Dermis microvascular lymphatic vessel endothelial cell (primary cell): ENCODE results near the gene DHX35. TPM values are rescaled to one million over a fixed set of nuclear protein-coding genes. Genes with fewer than 3 reads are reported as not detected.
"Not testable (repeated sequence)": the region's sequence is repeated elsewhere in the genome, so short reads cannot be mapped to it uniquely, and the experiment has no call there.

ENCODE experiments used
- DNase-seq, 2 donors: peaks; one replicate each; pipeline versions ENCODE4 v3.0.0 to v3.0.0-alpha.2; 2010; ENCODE audit warnings: low read depth in 2 of 2
- total RNA-seq: library from RNA; depleted of rRNA; stranded (reverse); fragments of >200 nt; gene quantifications from 2 replicates; pipeline ENCODE4 v1.2.1, GENCODE V29; 2014

Gene DHX35
- total RNA-seq, 1 donor from 2014 or later, result 7.4 TPM

DNA sequence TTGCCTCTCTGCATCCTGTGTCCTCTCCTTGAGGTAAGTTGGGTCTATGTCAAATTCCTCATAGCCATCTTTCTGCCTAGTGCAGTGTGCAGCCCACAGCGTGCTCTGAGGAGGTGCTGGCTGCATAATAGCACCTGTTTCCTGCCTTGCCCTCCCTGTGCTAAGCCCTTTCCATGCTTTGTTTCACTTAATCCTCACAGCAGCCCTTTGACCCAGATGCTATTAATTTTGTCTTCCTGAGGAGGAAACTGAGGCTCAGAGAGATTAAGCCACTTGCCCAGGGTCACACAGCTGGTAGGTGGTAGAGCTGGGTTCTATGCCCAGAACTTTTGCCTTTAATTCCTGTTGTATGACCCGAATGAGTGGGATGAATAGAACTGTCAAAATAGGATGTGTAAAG lies 22.5 kb upstream of the DHX35 start:
- DNase-seq, result peak; percentile 68 to 72

- DNase-seq, result no peak
Observed at GRCh38 chr20:38940644-38941043, 21.5 kb upstream of the DHX35 start.

GRCh38 chr20:38941726-38942389 lies 20.3 kb upstream of the DHX35 start:
- DNase-seq, result no peak

DNA sequence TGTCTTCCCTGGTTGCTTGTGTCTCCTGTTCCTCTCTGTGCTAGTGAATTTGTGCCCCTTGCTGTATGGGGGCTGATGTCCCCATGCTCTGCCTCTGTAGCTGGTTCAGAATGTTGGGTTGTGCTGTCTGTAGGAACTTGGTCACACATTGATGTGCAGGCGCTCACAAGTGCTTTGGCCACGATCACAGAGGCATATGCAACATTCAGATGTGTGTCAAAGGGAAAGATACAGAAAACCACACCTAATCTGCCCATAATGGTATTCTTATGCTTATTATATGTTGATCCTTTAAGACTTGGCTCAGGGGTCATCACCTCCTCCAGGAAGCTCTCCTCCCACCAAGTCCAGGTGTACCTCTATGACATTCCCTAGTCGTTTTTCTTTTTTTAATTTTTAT lies 17.1 kb upstream of the DHX35 start:
- no peak for DNase-seq

DNA sequence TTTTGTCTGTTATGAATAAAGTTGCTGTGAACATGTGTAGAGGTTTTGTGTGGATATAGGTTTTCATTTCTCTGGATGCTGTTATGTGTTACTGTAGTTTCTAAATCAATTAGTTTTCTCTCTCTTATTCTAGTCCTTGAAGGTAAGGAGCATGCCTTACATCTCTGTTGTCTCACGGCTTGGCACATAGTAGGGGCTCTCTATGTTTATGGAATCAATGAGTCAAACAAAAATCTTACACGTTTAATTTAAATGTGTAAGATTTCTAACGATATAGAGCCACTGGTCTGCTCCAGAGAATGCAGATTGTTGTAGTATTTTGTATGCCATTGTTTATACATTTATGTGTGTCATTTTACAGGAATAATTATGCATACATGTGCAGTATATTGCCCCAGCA lies 15.3 kb upstream of the DHX35 start:
- DNase-seq, result no peak

DNA sequence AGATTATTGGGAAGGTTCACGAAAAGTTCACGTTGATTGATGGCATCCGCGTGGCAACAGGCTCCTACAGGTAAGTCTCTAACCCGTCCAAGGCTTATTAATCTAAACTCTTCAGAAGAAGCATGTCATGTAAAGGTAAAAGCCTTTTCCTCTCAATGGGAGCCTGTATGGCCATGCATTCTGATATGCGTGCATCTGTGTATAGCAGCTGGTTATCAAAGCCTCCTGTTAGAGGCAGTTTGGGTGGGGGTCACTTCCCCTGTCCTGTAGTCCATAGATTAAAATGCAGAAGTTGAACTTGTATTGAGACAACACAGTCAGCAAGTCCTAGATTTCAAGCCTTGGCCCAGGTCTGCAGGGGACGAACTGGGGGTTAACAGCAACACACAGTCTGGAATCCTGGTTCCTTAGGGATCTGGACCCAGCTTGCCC lies 14.2 kb upstream of the DHX35 start:
- no peak for DNase-seq

- DNase-seq, result no peak
Observed at GRCh38 chr20:38950254-38950653, 11.9 kb upstream of the DHX35 start.

DNA sequence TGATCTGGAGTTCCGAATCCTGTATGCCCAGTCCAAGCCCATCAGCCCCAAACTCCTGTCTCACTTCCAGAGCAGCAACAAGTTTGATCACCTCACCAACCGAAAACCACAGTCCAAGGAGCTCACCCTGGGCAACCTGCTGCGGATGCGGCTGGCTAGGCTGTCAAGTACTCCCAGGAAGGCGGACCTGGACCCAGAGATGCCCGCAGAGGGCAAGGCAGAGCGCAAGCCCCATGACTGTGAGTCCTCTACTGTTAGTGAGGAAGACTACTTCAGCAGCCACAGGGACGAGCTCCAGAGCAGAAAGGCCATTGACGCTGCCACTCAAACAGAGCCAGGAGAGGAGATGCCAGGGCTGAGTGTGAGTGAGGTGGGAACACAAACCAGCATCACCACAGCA lies 10.5 kb upstream of the DHX35 start:
- no peak for DNase-seq

DNA sequence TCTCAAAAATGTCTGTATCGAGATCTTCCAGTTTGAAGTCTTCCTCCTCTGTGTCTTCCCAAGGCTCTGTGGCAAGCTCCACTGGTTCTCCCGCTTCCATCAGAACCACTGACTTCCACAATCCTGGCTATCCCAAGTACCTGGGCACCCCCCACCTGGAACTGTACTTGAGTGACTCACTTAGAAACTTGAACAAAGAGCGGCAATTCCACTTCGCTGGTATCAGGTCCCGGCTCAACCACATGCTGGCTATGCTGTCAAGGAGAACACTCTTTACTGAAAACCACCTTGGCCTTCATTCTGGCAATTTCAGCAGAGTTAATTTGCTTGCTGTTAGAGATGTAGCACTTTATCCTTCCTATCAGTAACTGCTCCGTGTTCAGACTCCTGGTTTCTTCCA lies 10.0 kb upstream of the DHX35 start:
- no peak for DNase-seq

DNA sequence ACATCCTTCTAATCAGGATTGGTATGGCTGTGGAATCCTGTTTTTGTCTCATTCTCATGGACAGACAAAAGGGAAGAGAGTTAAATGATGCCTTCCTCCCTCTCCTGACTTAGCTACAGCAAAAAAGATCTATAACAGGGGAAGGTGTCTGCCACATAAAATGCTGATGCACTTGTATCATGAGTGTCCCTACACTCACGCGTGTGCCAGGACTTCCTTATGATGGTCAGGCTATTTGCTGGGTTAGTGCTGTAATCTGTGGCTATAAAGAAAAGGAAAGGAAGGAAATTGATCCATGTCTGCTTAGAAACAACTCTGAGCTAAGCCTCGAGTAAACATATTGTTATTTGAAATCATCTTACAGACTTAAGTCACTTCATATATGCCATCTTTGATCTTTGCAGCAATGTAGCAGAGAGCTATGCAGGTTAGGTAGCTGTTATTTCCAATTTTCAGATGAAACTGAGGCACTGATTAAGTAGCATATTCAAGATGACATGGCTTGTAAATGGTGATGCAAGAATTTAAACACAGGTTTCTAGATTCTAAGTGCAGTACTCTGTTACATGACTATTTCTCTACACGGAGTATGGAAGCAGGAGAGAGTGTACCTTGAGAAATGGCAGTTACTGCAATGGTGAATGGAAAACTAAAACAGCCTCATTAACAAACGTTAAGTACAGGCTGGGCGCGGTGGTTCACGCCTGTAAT lies 8.4 kb upstream of the DHX35 start:
- no peak for DNase-seq

- no peak for DNase-seq
Observed at GRCh38 chr20:38957235-38957876, 4.8 kb upstream of the DHX35 start.

- no peak for DNase-seq
Observed at GRCh38 chr20:38957915-38958485, 4.1 kb upstream of the DHX35 start.

GRCh38 chr20:38960187-38960687 lies 1.9 kb upstream of the DHX35 start:
- not testable (repeated sequence) for DNase-seq

- DNase-seq, result no peak
Observed at GRCh38 chr20:38961530-38962043, 557 bp upstream of the DHX35 start.

GRCh38 chr20:38962928-38963401 lies 821 bp downstream of the DHX35 start:
- DNase-seq, result no peak

DNA sequence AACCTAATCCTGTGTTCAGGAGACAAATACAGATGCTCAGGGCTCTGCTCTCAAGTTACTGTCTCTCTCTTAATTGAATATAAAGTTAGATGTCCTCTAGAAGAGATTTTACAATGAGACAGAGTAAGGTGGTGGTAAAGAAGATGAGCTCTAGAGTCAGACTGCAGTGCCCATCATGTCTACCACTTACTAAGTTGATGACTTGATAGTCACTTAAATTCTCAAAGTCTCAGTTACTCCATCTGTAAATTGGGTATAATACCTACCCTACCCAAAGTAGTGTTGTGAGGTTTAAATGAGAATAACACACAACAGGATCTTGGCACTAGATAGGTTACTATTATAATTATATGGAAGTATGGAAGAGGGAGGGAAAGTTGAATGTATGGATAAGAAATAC lies 1.6 kb downstream of the DHX35 start:
- DNase-seq, result no peak

DNA sequence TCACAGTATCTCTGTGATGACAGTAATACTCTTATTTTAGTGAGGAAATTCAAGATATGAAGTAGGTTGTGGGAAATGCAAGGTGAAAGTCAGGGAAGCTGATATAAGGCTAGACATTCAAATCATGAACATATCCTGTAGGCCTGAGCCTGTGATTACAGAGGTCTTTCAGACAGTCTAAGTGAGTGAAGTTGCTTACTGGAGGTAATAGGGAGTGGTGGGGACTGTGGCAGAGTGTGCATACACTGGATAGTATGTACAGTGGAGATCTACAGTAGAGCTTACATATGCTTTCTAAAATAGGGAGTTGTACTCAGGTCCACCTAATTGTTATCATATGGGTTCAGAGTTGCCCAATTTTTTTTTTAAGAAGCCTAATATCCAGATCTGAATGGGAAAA lies 3.1 kb downstream of the DHX35 start:
- DNase-seq, result no peak

GRCh38 chr20:38968090-38968489 lies 5.9 kb downstream of the DHX35 start:
- DNase-seq, result no peak

- peak; percentile 24 to 56 for DNase-seq
Observed at GRCh38 chr20:38969708-38970107, 7.6 kb downstream of the DHX35 start.

DNA sequence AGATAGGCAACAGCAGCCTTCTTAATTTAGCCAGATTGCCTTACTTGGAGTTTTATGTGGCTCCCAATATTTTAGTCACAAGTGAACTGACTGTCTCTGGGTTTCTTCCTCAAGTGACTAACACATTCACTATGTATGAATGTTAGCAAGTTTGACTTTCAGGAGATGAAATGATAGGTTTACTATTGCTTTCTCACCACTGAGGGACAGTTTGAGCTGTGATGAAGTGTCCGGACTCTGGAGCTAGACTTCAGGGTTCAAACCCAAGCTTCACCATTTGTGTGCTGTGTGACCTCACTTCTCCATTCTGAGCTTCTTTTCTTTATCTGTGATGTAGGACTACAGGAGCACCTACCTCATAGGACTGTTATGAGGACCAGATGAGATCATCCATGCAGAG lies 8.2 kb downstream of the DHX35 start:
- DNase-seq, result no peak

GRCh38 chr20:38973107-38973506 lies 11.0 kb downstream of the DHX35 start:
- no peak for DNase-seq

DNA sequence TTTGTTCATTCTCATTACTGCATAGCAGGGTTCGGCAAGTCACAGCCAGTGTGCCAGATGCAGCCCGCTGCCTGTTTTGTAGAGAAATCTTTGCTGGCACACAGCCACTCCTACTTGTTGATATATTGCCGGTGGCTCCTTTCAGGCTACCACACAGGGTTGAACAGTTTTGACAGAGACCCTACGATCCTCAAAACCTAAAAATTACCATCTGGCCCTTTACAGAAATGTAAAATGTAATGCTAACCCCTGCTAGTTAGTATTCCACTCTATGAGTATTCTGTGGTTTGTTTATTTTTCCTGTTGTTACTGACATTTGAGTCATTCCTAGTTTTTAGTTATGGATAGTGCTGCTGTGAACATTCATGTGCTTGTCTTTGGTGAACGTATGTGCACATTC lies 11.5 kb downstream of the DHX35 start:
- DNase-seq, result peak in 1 of 2 donors; percentile 30
